GM12878 (cell line): ENCODE results near the gene MSI2.

ENCODE experiments used
- CBFB ChIP-seq: IDR thresholded peaks from 2 replicates; pipeline ENCODE4 v1.6.1; 2016; ENCODE audit warnings: antibody characterized with exemption, low read depth
- EED ChIP-seq: sonication (generic); IDR thresholded peaks from 2 replicates; pipeline ENCODE4 v1.6.1; 2016; ENCODE audit warnings: antibody characterized with exemption, low read depth
- EZH2 ChIP-seq: IDR thresholded peaks from 2 replicates; pipeline ENCODE4 v1.6.1; 2012; ENCODE audit warnings: low read depth, mild to moderate bottlenecking, control low read depth, inconsistent platforms, low read length, borderline replicate concordance; ENCODE audit not compliant: control insufficient read depth
- NFYB ChIP-seq: IDR thresholded peaks from 2 replicates; pipeline ENCODE4 v1.6.1; 2011; ENCODE audit warnings: low read depth, mild to moderate bottlenecking, low read length, improper control_type of control experiment, moderate library complexity; ENCODE audit not compliant: insufficient read depth
- POLR2A ChIP-seq: IDR thresholded peaks from 2 replicates; pipeline ENCODE4 v1.6.1; 2011; ENCODE audit warnings: low read depth, mild to moderate bottlenecking, low read length
- SIN3A ChIP-seq: IDR thresholded peaks from 2 replicates; pipeline ENCODE4 v1.6.1; 2012; ENCODE audit warnings: low read depth, low read length, improper control_type of control experiment
- SIX5 ChIP-seq: IDR thresholded peaks from 2 replicates; pipeline ENCODE4 v1.6.1; 2011; ENCODE audit warnings: mild to moderate bottlenecking, low read depth, low read length, moderate library complexity; ENCODE audit not compliant: severe bottlenecking
- TAF1 ChIP-seq: IDR thresholded peaks from 2 replicates; pipeline ENCODE4 v1.6.1; 2011; ENCODE audit warnings: mild to moderate bottlenecking, low read depth, low read length, borderline replicate concordance
- YY1 ChIP-seq: IDR thresholded peaks from 2 replicates; pipeline ENCODE4 v1.6.1; 2011; ENCODE audit warnings: low read depth, mild to moderate bottlenecking, low read length
- ZNF24 ChIP-seq: fragments of 450-650 bp; IDR thresholded peaks from 2 replicates; pipeline ENCODE4 v1.6.1; 2017; ENCODE audit warnings: antibody characterized with exemption, mild to moderate bottlenecking
- TF ChIP-seq, protein P1 (sequence below), 3 experiments: IDR thresholded peaks in 2 of 3; conservative IDR thresholded peaks in 1 of 3; 2 replicates each; pipeline ENCODE4 v1.5.1; 2011; ENCODE audit warnings: low read depth in 3 of 3, low read length in 3 of 3, mild to moderate bottlenecking in 3 of 3, control low read depth in 2 of 3, moderate library complexity in 2 of 3, inconsistent platforms in 1 of 3, mixed read lengths in 1 of 3; ENCODE audit not compliant: control insufficient read depth in 2 of 3, insufficient read depth in 1 of 3; ENCODE audit errors: extremely low read depth in 1 of 3
- TF ChIP-seq, protein P2 (sequence below): fragments of 450-650 bp; IDR thresholded peaks from 2 replicates; pipeline ENCODE4 v1.6.1; 2017; ENCODE audit warnings: low read depth, mild to moderate bottlenecking, moderate library complexity
- TF ChIP-seq, protein P3 (sequence below): IDR thresholded peaks from 2 replicates; pipeline ENCODE4 v1.6.1; 2012; ENCODE audit warnings: low read depth, low read length, improper control_type of control experiment
- TF ChIP-seq, protein P4 (sequence below): IDR thresholded peaks from 2 replicates; pipeline ENCODE4 v1.6.1; 2012; ENCODE audit warnings: low read length, inconsistent platforms

DNA sequence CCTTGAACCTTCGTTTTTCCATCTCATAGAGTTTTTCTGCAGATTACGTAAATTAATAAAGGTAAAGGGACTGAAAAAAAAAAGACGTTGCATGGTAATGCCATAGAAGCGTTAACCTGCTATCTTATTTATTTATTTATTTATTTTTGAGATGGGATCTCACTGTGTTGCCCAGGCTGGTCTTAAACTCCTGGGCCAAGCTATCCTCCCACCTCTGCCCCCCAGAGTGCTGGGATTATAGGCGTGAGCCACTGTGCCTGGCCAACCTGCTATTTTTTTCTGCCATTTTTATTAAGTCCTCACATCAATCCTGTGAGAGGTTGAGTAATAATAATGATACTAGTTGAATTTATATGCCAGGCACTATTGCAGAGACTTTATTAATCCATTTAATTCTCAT lies 7.9 kb downstream of the MSI2 start:
- TF ChIP-seq, protein P1, sequence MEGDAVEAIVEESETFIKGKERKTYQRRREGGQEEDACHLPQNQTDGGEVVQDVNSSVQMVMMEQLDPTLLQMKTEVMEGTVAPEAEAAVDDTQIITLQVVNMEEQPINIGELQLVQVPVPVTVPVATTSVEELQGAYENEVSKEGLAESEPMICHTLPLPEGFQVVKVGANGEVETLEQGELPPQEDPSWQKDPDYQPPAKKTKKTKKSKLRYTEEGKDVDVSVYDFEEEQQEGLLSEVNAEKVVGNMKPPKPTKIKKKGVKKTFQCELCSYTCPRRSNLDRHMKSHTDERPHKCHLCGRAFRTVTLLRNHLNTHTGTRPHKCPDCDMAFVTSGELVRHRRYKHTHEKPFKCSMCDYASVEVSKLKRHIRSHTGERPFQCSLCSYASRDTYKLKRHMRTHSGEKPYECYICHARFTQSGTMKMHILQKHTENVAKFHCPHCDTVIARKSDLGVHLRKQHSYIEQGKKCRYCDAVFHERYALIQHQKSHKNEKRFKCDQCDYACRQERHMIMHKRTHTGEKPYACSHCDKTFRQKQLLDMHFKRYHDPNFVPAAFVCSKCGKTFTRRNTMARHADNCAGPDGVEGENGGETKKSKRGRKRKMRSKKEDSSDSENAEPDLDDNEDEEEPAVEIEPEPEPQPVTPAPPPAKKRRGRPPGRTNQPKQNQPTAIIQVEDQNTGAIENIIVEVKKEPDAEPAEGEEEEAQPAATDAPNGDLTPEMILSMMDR (IDR thresholded peaks at IDR 0.05 in 2 of 3, conservative IDR thresholded peaks at IDR 0.05 in 1 of 3; ENCODE audit: control insufficient read depth in 2 of 3, extremely low read depth in 1 of 3, insufficient read depth in 1 of 3, low read depth in 3 of 3, low read length in 3 of 3), result no peak
- TF ChIP-seq SIX5 (no peak), TAF1 (no peak), EED (no peak), SIN3A (no peak), YY1 (no peak), CBFB (no peak), EZH2 (no peak), NFYB (no peak), ZNF24 (no peak), POLR2A (no peak)
- TF ChIP-seq, protein P2, sequence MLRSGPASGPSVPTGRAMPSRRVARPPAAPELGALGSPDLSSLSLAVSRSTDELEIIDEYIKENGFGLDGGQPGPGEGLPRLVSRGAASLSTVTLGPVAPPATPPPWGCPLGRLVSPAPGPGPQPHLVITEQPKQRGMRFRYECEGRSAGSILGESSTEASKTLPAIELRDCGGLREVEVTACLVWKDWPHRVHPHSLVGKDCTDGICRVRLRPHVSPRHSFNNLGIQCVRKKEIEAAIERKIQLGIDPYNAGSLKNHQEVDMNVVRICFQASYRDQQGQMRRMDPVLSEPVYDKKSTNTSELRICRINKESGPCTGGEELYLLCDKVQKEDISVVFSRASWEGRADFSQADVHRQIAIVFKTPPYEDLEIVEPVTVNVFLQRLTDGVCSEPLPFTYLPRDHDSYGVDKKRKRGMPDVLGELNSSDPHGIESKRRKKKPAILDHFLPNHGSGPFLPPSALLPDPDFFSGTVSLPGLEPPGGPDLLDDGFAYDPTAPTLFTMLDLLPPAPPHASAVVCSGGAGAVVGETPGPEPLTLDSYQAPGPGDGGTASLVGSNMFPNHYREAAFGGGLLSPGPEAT, result no peak
- TF ChIP-seq, protein P3, sequence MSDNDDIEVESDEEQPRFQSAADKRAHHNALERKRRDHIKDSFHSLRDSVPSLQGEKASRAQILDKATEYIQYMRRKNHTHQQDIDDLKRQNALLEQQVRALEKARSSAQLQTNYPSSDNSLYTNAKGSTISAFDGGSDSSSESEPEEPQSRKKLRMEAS, result no peak
- TF ChIP-seq, protein P4, sequence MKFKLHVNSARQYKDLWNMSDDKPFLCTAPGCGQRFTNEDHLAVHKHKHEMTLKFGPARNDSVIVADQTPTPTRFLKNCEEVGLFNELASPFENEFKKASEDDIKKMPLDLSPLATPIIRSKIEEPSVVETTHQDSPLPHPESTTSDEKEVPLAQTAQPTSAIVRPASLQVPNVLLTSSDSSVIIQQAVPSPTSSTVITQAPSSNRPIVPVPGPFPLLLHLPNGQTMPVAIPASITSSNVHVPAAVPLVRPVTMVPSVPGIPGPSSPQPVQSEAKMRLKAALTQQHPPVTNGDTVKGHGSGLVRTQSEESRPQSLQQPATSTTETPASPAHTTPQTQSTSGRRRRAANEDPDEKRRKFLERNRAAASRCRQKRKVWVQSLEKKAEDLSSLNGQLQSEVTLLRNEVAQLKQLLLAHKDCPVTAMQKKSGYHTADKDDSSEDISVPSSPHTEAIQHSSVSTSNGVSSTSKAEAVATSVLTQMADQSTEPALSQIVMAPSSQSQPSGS, result no peak
